Measurements from ENCODE around the gene KIF26A. TPM values are rescaled to one million over a fixed set of nuclear protein-coding genes. Genes with fewer than 3 reads are reported as not detected.

The KIF26A gene
- total RNA-seq, 1 donor = under 0.01 TPM

GRCh38 chr14:104096751-104097700 is 41.4 kb upstream of the KIF26A start:
- TF ChIP-seq CTCF (IDR thresholded peaks at IDR 0.05; ENCODE audit: insufficient read depth, low read length) = no peak
- H3K4me3 ChIP-seq (ENCODE audit: low read depth, low read length) = no peak overlapping the region
- DNase-seq (ENCODE audit: low read depth) = no peak

- no peak for TF ChIP-seq CTCF (IDR thresholded peaks at IDR 0.05; ENCODE audit: insufficient read depth, low read length)
- no peak overlapping the region for H3K4me3 ChIP-seq (ENCODE audit: low read depth, low read length)
- DNase-seq (ENCODE audit: low read depth) = no peak
Measured at GRCh38 chr14:104098272-104099095, 39.9 kb upstream of the KIF26A start.

- no peak overlapping the region for H3K4me3 ChIP-seq (ENCODE audit: low read depth, low read length)
- no peak for DNase-seq (ENCODE audit: low read depth)
- TF ChIP-seq CTCF (IDR thresholded peaks at IDR 0.05; ENCODE audit: insufficient read depth, low read length) = no peak
Measured at GRCh38 chr14:104099096-104100041, 39.0 kb upstream of the KIF26A start.

- no peak for TF ChIP-seq CTCF (IDR thresholded peaks at IDR 0.05; ENCODE audit: insufficient read depth, low read length)
- no peak for DNase-seq (ENCODE audit: low read depth)
- H3K4me3 ChIP-seq (ENCODE audit: low read depth, low read length) = no peak overlapping the region
Measured at GRCh38 chr14:104100171-104101085, 38.0 kb upstream of the KIF26A start.

GRCh38 chr14:104101086-104101621 is 37.2 kb upstream of the KIF26A start:
- H3K4me3 ChIP-seq (ENCODE audit: low read depth, low read length) = no peak overlapping the region
- DNase-seq (ENCODE audit: low read depth) = no peak
- TF ChIP-seq CTCF (IDR thresholded peaks at IDR 0.05; ENCODE audit: insufficient read depth, low read length) = no peak
